GM19372 (cell line): ENCODE data around the gene DYNC2H1.

Experiments
- ATAC-seq: cut with Tn5 transposase; IDR thresholded peaks from one replicate; pipeline ENCODE4 v1.9.1; 2021; ENCODE audit warnings: mild to moderate bottlenecking, low read depth, moderate library complexity; ENCODE audit not compliant: unreplicated experiment

Gene DYNC2H1

GRCh38 chr11:103108933-103109817 lies at the start of gene DYNC2H1:
DYNC2H1 (plus strand) TSS chr11:103109426; CDS start chr11:103109575, 149 bp downstream.
- ATAC-seq, result peak; percentile 99

GRCh38 chr11:103061656-103062055 lies 47.6 kb upstream of the DYNC2H1 start:
- ATAC-seq, result no peak

GRCh38 chr11:103067118-103067517 lies 42.1 kb upstream of the DYNC2H1 start:
- ATAC-seq, result no peak

GRCh38 chr11:103069367-103069766 lies 39.9 kb upstream of the DYNC2H1 start:
- no peak for ATAC-seq

- ATAC-seq, result peak; percentile 69
Observed at GRCh38 chr11:103070142-103070541, 39.1 kb upstream of the DYNC2H1 start.

GRCh38 chr11:103071008-103071407 lies 38.2 kb upstream of the DYNC2H1 start:
- ATAC-seq, result no peak

- ATAC-seq, result no peak
Observed at GRCh38 chr11:103076361-103076760, 32.9 kb upstream of the DYNC2H1 start.

GRCh38 chr11:103077554-103077953 lies 31.7 kb upstream of the DYNC2H1 start:
- ATAC-seq, result no peak

- ATAC-seq, result no peak
Observed at GRCh38 chr11:103078710-103079109, 30.5 kb upstream of the DYNC2H1 start.

GRCh38 chr11:103079833-103080232 lies 29.4 kb upstream of the DYNC2H1 start:
- ATAC-seq, result no peak

GRCh38 chr11:103085758-103086365 lies 23.4 kb upstream of the DYNC2H1 start:
- ATAC-seq, result no peak

GRCh38 chr11:103086461-103086860 lies 22.8 kb upstream of the DYNC2H1 start:
- no peak for ATAC-seq

- peak; percentile 39 for ATAC-seq
Observed at GRCh38 chr11:103091064-103091800, 18.0 kb upstream of the DYNC2H1 start.

- ATAC-seq, result peak; percentile 99
Observed at GRCh38 chr11:103091801-103092524, 17.3 kb upstream of the DYNC2H1 start, which contains the start of gene DCUN1D5. DCUN1D5 (minus strand) TSS chr11:103092160; CDS start chr11:103091872, 288 bp downstream.

GRCh38 chr11:103097279-103097678 lies 11.9 kb upstream of the DYNC2H1 start:
- no peak for ATAC-seq

- ATAC-seq, result no peak
Observed at GRCh38 chr11:103109818-103110388, 677 bp downstream of the DYNC2H1 start.

- no peak for ATAC-seq
Observed at GRCh38 chr11:103110391-103110790, 1.2 kb downstream of the DYNC2H1 start.

- ATAC-seq, result no peak
Observed at GRCh38 chr11:103111400-103111799, 2.2 kb downstream of the DYNC2H1 start.

GRCh38 chr11:103112364-103112763 lies 3.1 kb downstream of the DYNC2H1 start:
- ATAC-seq, result no peak

GRCh38 chr11:103114836-103115235 lies 5.6 kb downstream of the DYNC2H1 start:
- ATAC-seq, result no peak
